A549 (cell line): ENCODE results near the gene LLPH.

Source experiments
- CBX2 ChIP-seq: fragments of 200-600 bp; sonication (generic); IDR thresholded peaks from 2 replicates; pipeline ENCODE4 v1.6.1; 2016; ENCODE audit warnings: low read depth, mild to moderate bottlenecking, borderline replicate concordance
- CHD2 ChIP-seq: fragments of 150-350 bp; IDR thresholded peaks from 2 replicates; pipeline ENCODE4 v1.6.1; 2014; ENCODE audit warnings: low read length; ENCODE audit not compliant: partially characterized antibody
- KDM5A ChIP-seq: fragments of 200-600 bp; sonication (generic); IDR thresholded peaks from 2 replicates; pipeline ENCODE4 v1.6.1; 2016; ENCODE audit warnings: antibody characterized with exemption, mild to moderate bottlenecking
- NR3C1 ChIP-seq: fragments of >200 bp; sonication (Bioruptor Twin); formaldehyde crosslinking; IDR thresholded peaks from 3 replicates; pipeline ENCODE4 v1.6.1; 2017
- POLR2A ChIP-seq: IDR thresholded peaks from 2 replicates; pipeline ENCODE4 v1.6.1; 2012; ENCODE audit warnings: mild to moderate bottlenecking, low read length
- RAD21 ChIP-seq, 2 experiments: fragments of >200 bp in 1 of 2; sonication (Bioruptor Twin) in 1 of 2; formaldehyde crosslinking in 1 of 2; IDR thresholded peaks in 1 of 2; conservative IDR thresholded peaks in 1 of 2; 2 replicates in 1 of 2; 3 replicates in 1 of 2; pipeline ENCODE4 v1.6.1; 2012 to 2018; ENCODE audit warnings: inconsistent platforms in 1 of 2
- RCOR1 ChIP-seq: fragments of 150-350 bp; IDR thresholded peaks from 2 replicates; pipeline ENCODE4 v1.6.1; 2014; ENCODE audit warnings: antibody characterized with exemption, low read length, low read depth
- RFX5 ChIP-seq: fragments of 450-650 bp; IDR thresholded peaks from 2 replicates; pipeline ENCODE4 v1.7.1; 2014; ENCODE audit warnings: antibody characterized with exemption, mild to moderate bottlenecking, moderate library complexity
- SREBF2 ChIP-seq: fragments of 450-650 bp; IDR thresholded peaks from 2 replicates; pipeline ENCODE4 v1.6.1; 2014; ENCODE audit warnings: mild to moderate bottlenecking, moderate library complexity
- TF ChIP-seq, protein P1 (sequence below): fragments of >200 bp; sonication (Bioruptor Twin); formaldehyde crosslinking; IDR thresholded peaks from 3 replicates; pipeline ENCODE4 v1.5.1; 2016
- TF ChIP-seq, protein P2 (sequence below): fragments of 450-650 bp; IDR thresholded peaks from 2 replicates; pipeline ENCODE4 v1.6.1; 2014; ENCODE audit warnings: antibody characterized with exemption

DNA sequence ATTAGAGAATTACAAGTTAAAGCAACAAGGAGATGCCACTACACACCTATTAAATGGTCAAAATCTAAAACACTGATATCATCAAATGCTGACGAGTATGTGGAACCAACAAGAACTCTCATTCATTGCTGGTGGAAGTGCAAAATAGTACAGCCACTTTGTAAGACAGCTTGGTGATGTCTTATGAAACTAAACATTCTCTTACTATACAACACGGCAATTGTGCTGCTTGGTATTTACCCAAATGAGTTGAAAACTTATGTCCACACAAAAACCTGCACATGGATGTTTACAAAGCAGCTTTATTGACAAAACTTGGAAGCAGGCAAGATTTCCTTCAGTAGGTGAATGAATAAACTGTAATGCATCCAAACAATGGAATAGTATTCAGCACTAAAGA lies 36.0 kb upstream of the LLPH start:
- TF ChIP-seq, protein P1, sequence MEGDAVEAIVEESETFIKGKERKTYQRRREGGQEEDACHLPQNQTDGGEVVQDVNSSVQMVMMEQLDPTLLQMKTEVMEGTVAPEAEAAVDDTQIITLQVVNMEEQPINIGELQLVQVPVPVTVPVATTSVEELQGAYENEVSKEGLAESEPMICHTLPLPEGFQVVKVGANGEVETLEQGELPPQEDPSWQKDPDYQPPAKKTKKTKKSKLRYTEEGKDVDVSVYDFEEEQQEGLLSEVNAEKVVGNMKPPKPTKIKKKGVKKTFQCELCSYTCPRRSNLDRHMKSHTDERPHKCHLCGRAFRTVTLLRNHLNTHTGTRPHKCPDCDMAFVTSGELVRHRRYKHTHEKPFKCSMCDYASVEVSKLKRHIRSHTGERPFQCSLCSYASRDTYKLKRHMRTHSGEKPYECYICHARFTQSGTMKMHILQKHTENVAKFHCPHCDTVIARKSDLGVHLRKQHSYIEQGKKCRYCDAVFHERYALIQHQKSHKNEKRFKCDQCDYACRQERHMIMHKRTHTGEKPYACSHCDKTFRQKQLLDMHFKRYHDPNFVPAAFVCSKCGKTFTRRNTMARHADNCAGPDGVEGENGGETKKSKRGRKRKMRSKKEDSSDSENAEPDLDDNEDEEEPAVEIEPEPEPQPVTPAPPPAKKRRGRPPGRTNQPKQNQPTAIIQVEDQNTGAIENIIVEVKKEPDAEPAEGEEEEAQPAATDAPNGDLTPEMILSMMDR, result no peak
- no peak for TF ChIP-seq NR3C1
- TF ChIP-seq RCOR1, result no peak
- no peak for TF ChIP-seq CBX2
- TF ChIP-seq KDM5A, result no peak
- TF ChIP-seq, protein P2, sequence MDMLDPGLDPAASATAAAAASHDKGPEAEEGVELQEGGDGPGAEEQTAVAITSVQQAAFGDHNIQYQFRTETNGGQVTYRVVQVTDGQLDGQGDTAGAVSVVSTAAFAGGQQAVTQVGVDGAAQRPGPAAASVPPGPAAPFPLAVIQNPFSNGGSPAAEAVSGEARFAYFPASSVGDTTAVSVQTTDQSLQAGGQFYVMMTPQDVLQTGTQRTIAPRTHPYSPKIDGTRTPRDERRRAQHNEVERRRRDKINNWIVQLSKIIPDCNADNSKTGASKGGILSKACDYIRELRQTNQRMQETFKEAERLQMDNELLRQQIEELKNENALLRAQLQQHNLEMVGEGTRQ, result no peak
- TF ChIP-seq CHD2, result no peak
- TF ChIP-seq RFX5, result no peak
- no peak for TF ChIP-seq RAD21 (conservative IDR thresholded peaks at IDR 0.05 in 1 of 2, IDR thresholded peaks at IDR 0.05 in 1 of 2)
- no peak for TF ChIP-seq POLR2A
- TF ChIP-seq SREBF2, result no peak
